DMS153 (cell line): ENCODE data around the gene DPP3.
A peak's percentile ranks its signal among the peaks of the same experiment; 100 is the strongest.
"Not testable (repeated sequence)": the region's sequence is repeated elsewhere in the genome, so short reads cannot be mapped to it uniquely, and the experiment has no call there.

Source experiments
- DNase-seq: peaks from one replicate; lab custom pipeline; 2025; lab: John Stamatoyannopoulos, UW

Gene DPP3

GRCh38 chr11:66532784-66533183 lies 52.5 kb downstream of the DPP3 start:
- DNase-seq, result no peak

- no peak for DNase-seq
These were observed 59.1 kb downstream of the DPP3 start for GRCh38 chr11:66539170-66539869.

- no peak for DNase-seq
These were observed 59.6 kb downstream of the DPP3 start for GRCh38 chr11:66539870-66540213.

GRCh38 chr11:66540598-66540997 lies 60.4 kb downstream of the DPP3 start:
- not testable (repeated sequence) for DNase-seq

GRCh38 chr11:66541892-66542291 lies 61.7 kb downstream of the DPP3 start:
- no peak for DNase-seq

- no peak for DNase-seq
These were observed 62.1 kb downstream of the DPP3 start for GRCh38 chr11:66542362-66542761.

GRCh38 chr11:66543263-66544107 lies 63.3 kb downstream of the DPP3 start:
- DNase-seq, result no peak

GRCh38 chr11:66544952-66545351 lies 64.7 kb downstream of the DPP3 start:
- DNase-seq, result not testable (repeated sequence)

GRCh38 chr11:66545701-66546367 lies 65.6 kb downstream of the DPP3 start, which contains the start of gene ZDHHC24:
ZDHHC24 (minus strand) TSS chr11:66546048; CDS start chr11:66546003, 45 bp downstream.
- DNase-seq, result peak; percentile 93

- DNase-seq, result no peak
These were observed 66.2 kb downstream of the DPP3 start, which contains the start of gene ACTN3 for GRCh38 chr11:66546368-66546965. ACTN3 (plus strand) TSS chr11:66546903; CDS start chr11:66546938, 35 bp downstream.

GRCh38 chr11:66546966-66547661 lies 66.9 kb downstream of the DPP3 start:
- DNase-seq, result no peak

- DNase-seq, result no peak
These were observed 67.4 kb downstream of the DPP3 start for GRCh38 chr11:66547662-66548009.

- DNase-seq, result no peak
These were observed 67.8 kb downstream of the DPP3 start for GRCh38 chr11:66548041-66548440.

GRCh38 chr11:66548774-66549630 lies 68.8 kb downstream of the DPP3 start:
- no peak for DNase-seq

- no peak for DNase-seq
These were observed 69.5 kb downstream of the DPP3 start for GRCh38 chr11:66549696-66550095.

- DNase-seq, result no peak
These were observed 70.7 kb downstream of the DPP3 start for GRCh38 chr11:66550887-66551286.

GRCh38 chr11:66554602-66555001 lies 74.4 kb downstream of the DPP3 start:
- DNase-seq, result no peak

GRCh38 chr11:66555416-66555815 lies 75.2 kb downstream of the DPP3 start:
- DNase-seq, result no peak

GRCh38 chr11:66556086-66556485 lies 75.9 kb downstream of the DPP3 start:
- DNase-seq, result no peak

- no peak for DNase-seq
These were observed 77.6 kb downstream of the DPP3 start for GRCh38 chr11:66557733-66558326.
